BE2C (cell line): ENCODE results near the gene PSD2.

ENCODE experiments used
- DNase-seq: peaks from one replicate; pipeline ENCODE4 v3.0.0-alpha.2; 2020
- H3K27me3 ChIP-seq: fragments of 250-450 bp; sonication (Bioruptor Pico); 2 replicates; pipeline ENCODE4 v1.5.1; 2020; ENCODE audit warnings: mild to moderate bottlenecking
- H3K36me3 ChIP-seq: fragments of 250-450 bp; sonication (Bioruptor Pico); 2 replicates; pipeline ENCODE4 v1.5.1; 2020; ENCODE audit warnings: mild to moderate bottlenecking
- H3K4me1 ChIP-seq: fragments of 250-450 bp; sonication (Bioruptor Pico); 2 replicates; pipeline ENCODE4 v1.5.1; 2020
- H3K4me3 ChIP-seq: 2 replicates; pipeline ENCODE4 v1.5.1; 2011; ENCODE audit warnings: low read depth, low read length
- H3K9me3 ChIP-seq: fragments of 250-450 bp; sonication (Bioruptor Pico); 2 replicates; pipeline ENCODE4 v1.5.1; 2020
- CTCF ChIP-seq: IDR thresholded peaks from 2 replicates; pipeline ENCODE4 v1.5.1; 2012; ENCODE audit warnings: mild to moderate bottlenecking, low read depth, low read length

Gene PSD2

GRCh38 chr5:139772927-139773690 lies 22.5 kb upstream of the PSD2 start:
- TF ChIP-seq CTCF = no peak
- Histone ChIP-seq H3K4me1 (no peaks in the 10 kb centered on the region), H3K27me3 (no peaks in the 10 kb centered on the region), H3K36me3 (no peaks in the 10 kb centered on the region), H3K4me3 (no peak overlapping the region), H3K9me3 (no peaks in the 10 kb centered on the region)
- no peak for DNase-seq

DNA sequence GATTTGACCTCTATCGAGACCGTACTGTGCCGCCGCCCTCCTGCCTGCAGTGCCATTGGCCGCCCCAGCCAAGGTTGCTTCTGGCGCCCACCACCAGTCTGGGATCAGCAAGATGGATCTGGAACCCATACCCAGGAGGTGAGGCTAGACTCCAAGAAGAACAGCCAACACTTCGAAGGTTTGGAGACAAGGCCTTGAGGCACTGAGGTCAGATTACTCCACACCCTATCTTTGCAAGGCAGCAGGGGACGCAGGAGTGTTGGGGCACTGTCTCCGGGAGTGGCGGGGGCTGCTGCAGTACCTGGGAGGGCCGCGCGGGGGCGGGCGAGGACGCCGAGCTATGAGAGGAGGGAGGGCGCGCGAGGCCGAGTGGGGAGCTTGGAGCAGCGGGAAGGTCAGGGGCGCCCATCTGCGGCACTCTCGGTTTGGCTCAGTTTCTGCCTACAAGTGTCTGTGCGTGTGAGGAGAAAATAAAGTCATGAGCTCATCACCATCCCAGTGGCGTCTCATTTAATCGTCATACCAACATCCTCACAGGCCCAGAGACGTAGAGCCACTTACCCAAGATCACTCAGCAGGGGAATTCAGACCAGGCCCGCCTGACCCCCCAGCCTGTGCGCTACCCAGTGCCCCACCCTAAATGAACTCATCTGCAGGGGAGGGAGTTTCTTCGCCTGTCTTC lies 20.5 kb upstream of the PSD2 start:
- no peaks in the 10 kb centered on the region for H3K36me3 ChIP-seq
- peak; percentile 88 for DNase-seq
- no peaks in the 10 kb centered on the region for H3K4me1 ChIP-seq
- no peak overlapping the region for H3K4me3 ChIP-seq
- TF ChIP-seq CTCF = peak; percentile 83
- no peaks in the 10 kb centered on the region for H3K9me3 ChIP-seq
- H3K27me3 ChIP-seq = no peaks in the 10 kb centered on the region

DNA sequence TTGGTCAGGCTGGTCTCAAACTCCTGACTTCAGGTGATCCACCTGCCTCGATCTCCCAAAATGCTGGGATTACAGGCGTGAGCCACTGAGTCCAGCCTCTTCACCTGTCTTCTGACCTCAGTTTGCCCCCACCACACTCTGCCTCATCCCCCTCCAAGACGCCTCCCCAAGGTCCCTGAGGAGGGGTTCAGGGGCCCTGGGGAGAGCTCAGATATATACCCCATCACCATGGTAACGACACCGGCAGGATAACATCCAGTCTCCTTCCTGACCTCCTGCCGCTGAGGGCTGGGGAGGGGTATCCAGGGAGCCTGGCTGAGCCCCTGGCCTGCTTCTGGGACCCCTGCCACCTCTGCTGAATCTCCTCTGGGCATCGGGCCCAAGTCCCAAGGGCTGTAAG lies 19.7 kb upstream of the PSD2 start:
- Histone ChIP-seq H3K4me1 (no peaks in the 10 kb centered on the region), H3K9me3 (no peaks in the 10 kb centered on the region), H3K36me3 (no peaks in the 10 kb centered on the region), H3K27me3 (no peaks in the 10 kb centered on the region), H3K4me3 (no peak overlapping the region)
- DNase-seq = no peak
- TF ChIP-seq CTCF = no peak

GRCh38 chr5:139776861-139777260 lies 18.7 kb upstream of the PSD2 start:
- no peaks in the 10 kb centered on the region for H3K36me3 ChIP-seq
- no peaks in the 10 kb centered on the region for H3K4me1 ChIP-seq
- H3K4me3 ChIP-seq = no peak overlapping the region
- no peak for TF ChIP-seq CTCF
- DNase-seq = no peak
- H3K27me3 ChIP-seq = no peaks in the 10 kb centered on the region
- no peaks in the 10 kb centered on the region for H3K9me3 ChIP-seq

GRCh38 chr5:139783436-139783965 lies 12.1 kb upstream of the PSD2 start:
- no peak for DNase-seq
- no peak for TF ChIP-seq CTCF

GRCh38 chr5:139784488-139784887 lies 11.1 kb upstream of the PSD2 start:
- Histone ChIP-seq H3K27me3 (no peaks in the 10 kb centered on the region), H3K4me3 (no peak overlapping the region), H3K4me1 (no peaks in the 10 kb centered on the region), H3K9me3 (no peaks in the 10 kb centered on the region), H3K36me3 (no peaks in the 10 kb centered on the region)
- TF ChIP-seq CTCF = no peak
- DNase-seq = no peak

More at GRCh38 chr5:139783436-139783965, 12.1 kb upstream of the PSD2 start:
- no peak overlapping the region for H3K4me3 ChIP-seq
- no peaks in the 10 kb centered on the region for H3K9me3 ChIP-seq
- H3K4me1 ChIP-seq = no peaks in the 10 kb centered on the region
- H3K36me3 ChIP-seq = no peaks in the 10 kb centered on the region
- no peaks in the 10 kb centered on the region for H3K27me3 ChIP-seq
